Measurements from ENCODE around the gene AVP. TPM values are rescaled to one million over a fixed set of nuclear protein-coding genes. Genes with fewer than 3 reads are reported as not detected.

AVP gene
- total RNA-seq, 1 experiment from 2014 or later: not detected

DNA sequence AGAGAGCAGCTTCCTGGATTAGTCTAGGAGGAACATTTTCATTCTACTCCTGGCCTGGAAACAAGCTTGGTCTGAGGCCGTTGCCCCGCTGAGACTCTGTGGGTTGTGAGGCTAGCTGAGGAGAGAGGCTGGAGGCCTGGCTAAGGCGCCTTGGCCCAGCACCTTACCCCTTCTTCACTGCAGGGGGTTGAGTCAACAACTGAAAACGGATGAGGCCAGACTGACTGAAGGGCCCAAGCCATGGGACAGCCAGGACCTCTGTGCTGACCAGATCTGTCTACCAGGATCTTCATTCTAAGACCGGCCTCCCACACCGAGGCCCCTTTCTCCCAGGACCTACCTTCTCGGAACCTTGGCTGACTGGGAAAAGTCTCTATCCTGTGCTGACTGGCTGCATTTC is 3.5 kb upstream of the AVP start:
- H3K14ac ChIP-seq (ENCODE audit: insufficient read depth, low read length): no peak overlapping the region; the same call in 1 of the 2 replicates
- no peaks in the 10 kb centered on the region; the same call in 1 of the 2 replicates for H3K4me1 ChIP-seq (ENCODE audit: insufficient read depth, low read length)
- no peak for DNase-seq
- no peak overlapping the region for H2BK12ac ChIP-seq (ENCODE audit: insufficient read length, low read depth, low read length)
- H3K56ac ChIP-seq (ENCODE audit: insufficient read length, low read depth, low read length): no peak overlapping the region
- no peak overlapping the region for H3T11ph ChIP-seq (ENCODE audit: low read length)
- peaks cover 6% of the 10 kb centered on the region for H3K27me3 ChIP-seq (ENCODE audit: insufficient read depth, low read length)
- no peak overlapping the region for H3K18ac ChIP-seq (ENCODE audit: insufficient read length, low read depth, low read length)
- no peak overlapping the region for H4K8ac ChIP-seq (replicated peaks; ENCODE audit: insufficient read length, low read depth, low read length)
- H3K23ac ChIP-seq (ENCODE audit: insufficient read length, low read depth, low read length): no peak overlapping the region
- H4K20me1 ChIP-seq (ENCODE audit: control insufficient read depth, insufficient read depth, insufficient read length): no peaks in the 10 kb centered on the region
- no peak overlapping the region for H3K4ac ChIP-seq (ENCODE audit: low read depth, low read length)
- no peak overlapping the region for H2BK120ac ChIP-seq (ENCODE audit: low read depth, low read length, poor library complexity, severe bottlenecking)
- no peak overlapping the region for H2AFZ ChIP-seq (ENCODE audit: low read length)
- H3K9ac ChIP-seq (ENCODE audit: extremely low read depth, insufficient read length, low read length): no peak overlapping the region
- TF ChIP-seq, protein P1, sequence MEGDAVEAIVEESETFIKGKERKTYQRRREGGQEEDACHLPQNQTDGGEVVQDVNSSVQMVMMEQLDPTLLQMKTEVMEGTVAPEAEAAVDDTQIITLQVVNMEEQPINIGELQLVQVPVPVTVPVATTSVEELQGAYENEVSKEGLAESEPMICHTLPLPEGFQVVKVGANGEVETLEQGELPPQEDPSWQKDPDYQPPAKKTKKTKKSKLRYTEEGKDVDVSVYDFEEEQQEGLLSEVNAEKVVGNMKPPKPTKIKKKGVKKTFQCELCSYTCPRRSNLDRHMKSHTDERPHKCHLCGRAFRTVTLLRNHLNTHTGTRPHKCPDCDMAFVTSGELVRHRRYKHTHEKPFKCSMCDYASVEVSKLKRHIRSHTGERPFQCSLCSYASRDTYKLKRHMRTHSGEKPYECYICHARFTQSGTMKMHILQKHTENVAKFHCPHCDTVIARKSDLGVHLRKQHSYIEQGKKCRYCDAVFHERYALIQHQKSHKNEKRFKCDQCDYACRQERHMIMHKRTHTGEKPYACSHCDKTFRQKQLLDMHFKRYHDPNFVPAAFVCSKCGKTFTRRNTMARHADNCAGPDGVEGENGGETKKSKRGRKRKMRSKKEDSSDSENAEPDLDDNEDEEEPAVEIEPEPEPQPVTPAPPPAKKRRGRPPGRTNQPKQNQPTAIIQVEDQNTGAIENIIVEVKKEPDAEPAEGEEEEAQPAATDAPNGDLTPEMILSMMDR (conservative IDR thresholded peaks at IDR 0.05): no peak
- Mint-ChIP-seq H3K36me3 (ENCODE audit: insufficient read depth in 1 of 3, low read depth in 3 of 3) (no peaks in the 10 kb centered on the region), H3K9me3 (no peaks in the 10 kb centered on the region), H3K27ac (no peak overlapping the region), H3K4me3 (no peak overlapping the region), H3K27me3 (ENCODE audit: low read depth) (peaks cover 44% of the 10 kb centered on the region), H3K4me1 (peaks cover 0 to 10% of the 10 kb centered on the region in 2 experiments; a peak in 2 of 4 replicates)
- H3K79me2 ChIP-seq (ENCODE audit: insufficient read depth, low read length): no peaks in the 10 kb centered on the region
- H4K91ac ChIP-seq (ENCODE audit: insufficient read length, low read depth, low read length): no peak overlapping the region
- H3K9me3 ChIP-seq (ENCODE audit: control insufficient read depth, low read depth, low read length): no peaks in the 10 kb centered on the region
- no peaks in the 10 kb centered on the region for H3K79me1 ChIP-seq (ENCODE audit: insufficient read depth, low read depth, low read length, poor library complexity, severe bottlenecking)
- no CpG with 5 or more reads among the region's 7 CpGs for WGBS (ENCODE audit: extremely low coverage, insufficient read length, low lambda C conversion rate)
- no peak overlapping the region for H2BK15ac ChIP-seq (ENCODE audit: low read depth, low read length)
- peaks cover 7% of the 10 kb centered on the region for H3K23me2 ChIP-seq (ENCODE audit: insufficient read length, low read depth, low read length, poor library complexity, severe bottlenecking)
- no peak overlapping the region for H3K27ac ChIP-seq (ENCODE audit: insufficient read length, low read depth, low read length)
- H2AK5ac ChIP-seq (ENCODE audit: insufficient read length, low read length): no peak overlapping the region
- H2BK5ac ChIP-seq (ENCODE audit: insufficient read length, low read length): no peak overlapping the region
- no peak overlapping the region for H3K4me2 ChIP-seq (ENCODE audit: insufficient read depth, insufficient read length, low read length)
- H2BK20ac ChIP-seq (ENCODE audit: low read depth, low read length, poor library complexity, severe bottlenecking): no peak overlapping the region
- H4K5ac ChIP-seq (ENCODE audit: insufficient read length, low read depth, low read length): no peak overlapping the region

Measured in H9 (cell line).